RWPE2 (cell line): ENCODE measurements around the gene KCNN3.
A peak's percentile ranks its signal among the peaks of the same experiment; 100 is the strongest.

Experiments used
- ATAC-seq: fragments of 200-7000 bp; cut with Tn5 transposase; 3 replicates; pipeline ENCODE4 v1.9.1; 2021; ENCODE audit warnings: low read depth
- DNase-seq: peaks from one replicate; pipeline ENCODE4 v3.0.0-alpha.2; 2020; ENCODE audit warnings: low spot score
- H3K27ac ChIP-seq: fragments of 450-650 bp; 2 replicates; pipeline ENCODE4 v1.5.1; 2017; ENCODE audit warnings: mild to moderate bottlenecking; ENCODE audit not compliant: poor library complexity, severe bottlenecking
- H3K27me3 ChIP-seq: fragments of 250-450 bp; sonication (Bioruptor Pico); 2 replicates; pipeline ENCODE4 v1.5.1; 2021; ENCODE audit warnings: mild to moderate bottlenecking, moderate library complexity; ENCODE audit not compliant: insufficient read depth, poor library complexity, severe bottlenecking
- H3K36me3 ChIP-seq: fragments of 250-450 bp; sonication (Bioruptor Pico); 2 replicates; pipeline ENCODE4 v1.5.1; 2020; ENCODE audit warnings: low read depth, mild to moderate bottlenecking, moderate library complexity
- H3K4me1 ChIP-seq: fragments of 250-450 bp; sonication (Bioruptor Pico); 2 replicates; pipeline ENCODE4 v1.5.1; 2021; ENCODE audit warnings: mild to moderate bottlenecking, moderate library complexity; ENCODE audit not compliant: insufficient read depth, poor library complexity, severe bottlenecking
- H3K4me3 ChIP-seq: fragments of 250-450 bp; sonication (Bioruptor Pico); 2 replicates; pipeline ENCODE4 v1.5.1; 2021; ENCODE audit warnings: mild to moderate bottlenecking, moderate library complexity; ENCODE audit not compliant: severe bottlenecking
- H3K9me3 ChIP-seq: fragments of 250-450 bp; sonication (Bioruptor Pico); 2 replicates; pipeline ENCODE4 v1.5.1; 2021; ENCODE audit warnings: mild to moderate bottlenecking, moderate library complexity; ENCODE audit not compliant: severe bottlenecking
- CTCF ChIP-seq: fragments of 450-650 bp; IDR thresholded peaks from one replicate; pipeline ENCODE4 v1.5.1; 2017; ENCODE audit warnings: mild to moderate bottlenecking, moderate library complexity; ENCODE audit not compliant: poor library complexity, severe bottlenecking

KCNN3 gene

GRCh38 chr1:154880671-154881070 lies 10.6 kb upstream of the KCNN3 start:
- no peak for DNase-seq
- Histone ChIP-seq H3K4me1 (peaks cover 4% of the 10 kb centered on the region), H3K9me3 (no peaks in the 10 kb centered on the region), H3K27ac (no peak overlapping the region), H3K4me3 (no peak overlapping the region), H3K36me3 (no peaks in the 10 kb centered on the region), H3K27me3 (no peaks in the 10 kb centered on the region)
- no peak for ATAC-seq
- TF ChIP-seq CTCF, result no peak

GRCh38 chr1:154879038-154879421 lies 8.9 kb upstream of the KCNN3 start:
- Histone ChIP-seq H3K9me3 (no peaks in the 10 kb centered on the region), H3K27me3 (no peaks in the 10 kb centered on the region), H3K36me3 (no peaks in the 10 kb centered on the region), H3K4me3 (no peak overlapping the region), H3K27ac (no peak overlapping the region), H3K4me1 (peaks cover 4% of the 10 kb centered on the region)
- ATAC-seq, result no peak
- TF ChIP-seq CTCF, result no peak
- DNase-seq, result no peak

GRCh38 chr1:154878371-154879037 lies 8.4 kb upstream of the KCNN3 start:
- DNase-seq (no peak), ATAC-seq (peak; percentile 87)
- no peak overlapping the region for H3K27ac ChIP-seq
- no peak overlapping the region for H3K4me3 ChIP-seq
- peak; percentile 90 for TF ChIP-seq CTCF
- H3K27me3 ChIP-seq, result no peaks in the 10 kb centered on the region
- H3K4me1 ChIP-seq, result peaks cover 4% of the 10 kb centered on the region
- H3K9me3 ChIP-seq, result no peaks in the 10 kb centered on the region
- H3K36me3 ChIP-seq, result no peaks in the 10 kb centered on the region

GRCh38 chr1:154877370-154877974 lies 7.4 kb upstream of the KCNN3 start:
- H3K27me3 ChIP-seq, result no peaks in the 10 kb centered on the region
- H3K4me3 ChIP-seq, result no peak overlapping the region
- no peaks in the 10 kb centered on the region for H3K9me3 ChIP-seq
- DNase-seq (no peak), ATAC-seq (peak; percentile 52; the same call in 2 of the 3 replicates)
- TF ChIP-seq CTCF, result no peak
- H3K36me3 ChIP-seq, result no peaks in the 10 kb centered on the region
- no peak overlapping the region for H3K27ac ChIP-seq
- peaks cover 4% of the 10 kb centered on the region for H3K4me1 ChIP-seq

GRCh38 chr1:154876842-154877369 lies 6.8 kb upstream of the KCNN3 start:
- no peak overlapping the region for H3K27ac ChIP-seq
- H3K36me3 ChIP-seq, result no peaks in the 10 kb centered on the region
- no peaks in the 10 kb centered on the region for H3K27me3 ChIP-seq
- no peak for TF ChIP-seq CTCF
- peaks cover 4% of the 10 kb centered on the region for H3K4me1 ChIP-seq
- no peak overlapping the region for H3K4me3 ChIP-seq
- no peaks in the 10 kb centered on the region for H3K9me3 ChIP-seq
- DNase-seq, result no peak
- no peak for ATAC-seq
